ENCODE data around the gene POLR2E. TPM values are rescaled to one million over a fixed set of nuclear protein-coding genes. Genes with fewer than 3 reads are reported as not detected.
A peak's percentile ranks its signal among the peaks of the same experiment; 100 is the strongest.
"Not testable (repeated sequence)": the region's sequence is repeated elsewhere in the genome, so short reads cannot be mapped to it uniquely, and the experiment has no call there.

The POLR2E gene
- total RNA-seq, 6 donors from 2014 or later = 50.0 to 176 (median 103) TPM

- Histone ChIP-seq H3K27ac (peak overlapping the region; percentile 94 to 99 (median 97)), H3K4me3 (peak overlapping the region; percentile 60 to 90 (median 70)), H3K9me3 (no peaks in the 10 kb centered on the region), H3K4me1 (peaks cover 67 to 91% (median 78%) of the 10 kb centered on the region in 4 donors), H3K27me3 (no peaks in the 10 kb centered on the region), H3K36me3 (peaks cover 6 to 44% (median 19%) of the 10 kb centered on the region in 4 donors)
- 10 to 20% methylated on average over 3 to 8 of the region's 64 CpGs for WGBS, 2 donors
- ATAC-seq (ENCODE audit: low FRiP score in 2 of 2) = peak; percentile 85 to 90
- TF ChIP-seq POLR2AphosphoS5 (IDR thresholded peaks at IDR 0.05) = peak; percentile 91 to 98
- TF ChIP-seq EP300 (IDR thresholded peaks at IDR 0.05) = peak; percentile 98 to 100 (median 99)
- peak in 3 of 4 donors; percentile 52 to 75 (median 52) for TF ChIP-seq POLR2A (IDR thresholded peaks at IDR 0.05)
- peak in 2 of 6 experiments; percentile 34 to 44 for TF ChIP-seq CTCF (IDR thresholded peaks at IDR 0.05)
- DNase-seq = peak; percentile 95 to 96
Measured at GRCh38 chr19:1131718-1132551, 36.8 kb upstream of the POLR2E start.

- 47 to 61% methylated on average over 10 to 16 of the region's 22 CpGs for WGBS, 2 donors
- peaks cover 58 to 91% (median 73%) of the 10 kb centered on the region in 4 donors for H3K4me1 ChIP-seq
- H3K9me3 ChIP-seq = no peaks in the 10 kb centered on the region
- H3K27me3 ChIP-seq = no peaks in the 10 kb centered on the region
- peaks cover 7 to 44% (median 24%) of the 10 kb centered on the region in 4 donors for H3K36me3 ChIP-seq
- DNase-seq (peak in 1 of 2 donors; percentile 80), ATAC-seq (ENCODE audit: low FRiP score in 2 of 2) (peak; percentile 0)
- H3K27ac ChIP-seq = peak overlapping the region; percentile 94 to 99 (median 97)
- H3K4me3 ChIP-seq = peak overlapping the region; percentile 60 to 90 (median 70)
- no peak for TF ChIP-seq POLR2AphosphoS5 (IDR thresholded peaks at IDR 0.05)
- no peak for TF ChIP-seq CTCF (IDR thresholded peaks at IDR 0.05)
- peak in 1 of 4 donors; percentile 6 for TF ChIP-seq POLR2A (IDR thresholded peaks at IDR 0.05)
- TF ChIP-seq EP300 (IDR thresholded peaks at IDR 0.05) = no peak
Measured at GRCh38 chr19:1130771-1131717, 35.9 kb upstream of the POLR2E start.

- Histone ChIP-seq H3K4me3 (peak overlapping the region in 1 of 4 donors; percentile 60), H3K27ac (peak overlapping the region in 3 of 4 donors; percentile 23 to 99 (median 46)), H3K27me3 (no peaks in the 10 kb centered on the region), H3K9me3 (no peaks in the 10 kb centered on the region), H3K36me3 (peaks cover 11 to 54% (median 30%) of the 10 kb centered on the region in 4 donors), H3K4me1 (peaks cover 49 to 79% (median 59%) of the 10 kb centered on the region in 4 donors)
- peak in 1 of 2 donors; percentile 60 for DNase-seq
- no peak for ATAC-seq (ENCODE audit: low FRiP score in 2 of 2)
- TF ChIP-seq CTCF (IDR thresholded peaks at IDR 0.05) = no peak
- no peak for TF ChIP-seq EP300 (IDR thresholded peaks at IDR 0.05)
- no peak for TF ChIP-seq POLR2AphosphoS5 (IDR thresholded peaks at IDR 0.05)
- TF ChIP-seq POLR2A (IDR thresholded peaks at IDR 0.05) = no peak
- 89 to 100% methylated on average over 1 to 16 of the region's 18 CpGs for WGBS, 2 donors
Measured at GRCh38 chr19:1129535-1129934, 34.4 kb upstream of the POLR2E start.

- not testable (repeated sequence) for DNase-seq; ATAC-seq (ENCODE audit: low FRiP score in 2 of 2); H3K9me3 ChIP-seq; H3K27me3 ChIP-seq
- WGBS, 2 donors = 89 to 93% methylated on average over 6 to 7 of the region's 7 CpGs
- Histone ChIP-seq H3K36me3 (peaks cover 14 to 58% (median 34%) of the 10 kb centered on the region in 4 donors), H3K27ac (peak overlapping the region in 3 of 4 donors; percentile 23 to 99 (median 46)), H3K4me1 (peaks cover 44 to 74% (median 56%) of the 10 kb centered on the region in 4 donors), H3K4me3 (peak overlapping the region in 1 of 4 donors; percentile 60)
Measured at GRCh38 chr19:1129084-1129483, 33.9 kb upstream of the POLR2E start.

All from upper lobe of left lung (tissue), 6 donors.